Esophagus muscularis mucosa (tissue), 4 donors: ENCODE data around the gene PPARA. TPM values are rescaled to one million over a fixed set of nuclear protein-coding genes. Genes with fewer than 3 reads are reported as not detected.

ENCODE experiments used
- DNase-seq: peaks from one replicate; pipeline ENCODE4 v3.0.0-alpha.2; 2017; ENCODE audit errors: extremely low spot score
- H3K27ac ChIP-seq, 4 donors: fragments of 200-600 bp; sonication (generic); replicated peaks in 1 of 4; 1 replicate in 3 of 4; 2 replicates in 1 of 4; pipeline ENCODE4 v1.5.1; 2016 to 2019; ENCODE audit warnings: mild to moderate bottlenecking in 1 of 4
- H3K27me3 ChIP-seq, 4 donors: fragments of 200-600 bp; sonication (generic); one replicate each; pipeline versions ENCODE4 v1.5.1 to v1.6.0; 2016 to 2019
- H3K36me3 ChIP-seq, 4 donors: fragments of 200-600 bp; sonication (generic); one replicate each; pipeline ENCODE4 v1.5.1; 2016 to 2019
- H3K4me1 ChIP-seq, 4 donors: fragments of 200-600 bp; sonication (generic); one replicate each; pipeline ENCODE4 v1.5.1; 2016 to 2019
- H3K4me3 ChIP-seq, 4 donors: fragments of 200-600 bp; sonication (generic); 1 replicate in 2 of 4; 2 replicates in 2 of 4; pipeline ENCODE4 v1.5.1; 2016 to 2019; ENCODE audit warnings: mild to moderate bottlenecking in 4 of 4, moderate library complexity in 1 of 4
- H3K9me3 ChIP-seq, 4 donors: fragments of 200-600 bp; sonication (generic); 1 replicate in 3 of 4; 2 replicates in 1 of 4; pipeline ENCODE4 v1.5.1; 2016 to 2019
- CTCF ChIP-seq, 3 experiments: fragments of 200-600 bp in 2 of 3; fragments of 450-650 bp in 1 of 3; sonication (generic) in 2 of 3; IDR thresholded peaks; one replicate each; pipeline ENCODE4 v1.5.1; 2017 to 2019; ENCODE audit warnings: antibody characterized with exemption in 3 of 3, mild to moderate bottlenecking in 2 of 3, moderate library complexity in 1 of 3
- EP300 ChIP-seq: sonication (generic); formaldehyde crosslinking; IDR thresholded peaks from one replicate; pipeline ENCODE4 v1.6.1; 2017; ENCODE audit warnings: antibody characterized with exemption
- POLR2A ChIP-seq: fragments of 450-650 bp; IDR thresholded peaks from one replicate; pipeline ENCODE4 v1.6.1; 2017; ENCODE audit warnings: antibody characterized with exemption, moderate library complexity, mild to moderate bottlenecking, low read depth
- POLR2AphosphoS5 ChIP-seq, 2 donors: sonication (generic); formaldehyde crosslinking; IDR thresholded peaks; one replicate each; pipeline ENCODE4 v1.6.1; 2017; ENCODE audit warnings: antibody characterized with exemption in 2 of 2
- WGBS: methylation state at CpG from one replicate; pipeline ENCODE4 v1.1.5; 2018; 5-methylcytosine and 5-hydroxymethylcytosine counted together
- intact Hi-C: fragments of 100-400 bp; cut with DNase I; formaldehyde crosslinking; loops from one replicate; pipeline ENCODE4 v1.15.1; 2023
- total RNA-seq, 4 donors: library from RNA; depleted of rRNA; stranded (reverse); fragments of >200 nt; gene quantifications; one replicate each; pipeline versions ENCODE4 v1.1.0 to v1.2.1, GENCODE V29; 2016

Gene PPARA
- total RNA-seq, 4 donors from 2014 or later: 17.0 to 50.9 (median 26.8) TPM

- no peak overlapping the region for H3K27ac ChIP-seq
- no peaks in the 10 kb centered on the region for H3K9me3 ChIP-seq
- intact Hi-C loops: no loop called here
- no peak overlapping the region for H3K4me3 ChIP-seq
- DNase-seq: no peak
- peaks cover 40 to 74% (median 56%) of the 10 kb centered on the region in 4 donors for H3K36me3 ChIP-seq
- WGBS: 97% methylated on average over 8 of the region's 8 CpGs
- H3K4me1 ChIP-seq: peaks cover 17 to 27% (median 23%) of the 10 kb centered on the region in 4 donors
- H3K27me3 ChIP-seq: no peaks in the 10 kb centered on the region
- TF ChIP-seq POLR2A: no peak
- TF ChIP-seq CTCF (IDR thresholded peaks at IDR 0.05): no peak
- TF ChIP-seq POLR2AphosphoS5 (IDR thresholded peaks at IDR 0.05): no peak
These were observed 121.9 kb downstream of the PPARA start for GRCh38 chr22:46272196-46272595.

- no peaks in the 10 kb centered on the region for H3K27me3 ChIP-seq
- WGBS: 94% methylated on average over 10 of the region's 12 CpGs
- H3K9me3 ChIP-seq: no peaks in the 10 kb centered on the region
- H3K4me3 ChIP-seq: no peak overlapping the region
- H3K27ac ChIP-seq: no peak overlapping the region
- peaks cover 15 to 23% (median 20%) of the 10 kb centered on the region in 4 donors for H3K4me1 ChIP-seq
- intact Hi-C loops: no loop called here
- no peak for TF ChIP-seq POLR2A
- no peak for TF ChIP-seq POLR2AphosphoS5 (IDR thresholded peaks at IDR 0.05)
- TF ChIP-seq CTCF (IDR thresholded peaks at IDR 0.05): no peak
- H3K36me3 ChIP-seq: peaks cover 47 to 81% (median 63%) of the 10 kb centered on the region in 4 donors
- DNase-seq: no peak
These were observed 122.6 kb downstream of the PPARA start for GRCh38 chr22:46272762-46273431.

- H3K36me3 ChIP-seq: peaks cover 54 to 88% (median 70%) of the 10 kb centered on the region in 4 donors
These were observed 123.3 kb downstream of the PPARA start for GRCh38 chr22:46273432-46274148.

GRCh38 chr22:46274381-46274780 lies 124.1 kb downstream of the PPARA start:
- Histone ChIP-seq H3K4me1 (peaks cover 4 to 8% (median 7%) of the 10 kb centered on the region in 4 donors), H3K27ac (no peak overlapping the region), H3K4me3 (no peak overlapping the region), H3K36me3 (peaks cover 62 to 96% (median 78%) of the 10 kb centered on the region in 4 donors), H3K27me3 (no peaks in the 10 kb centered on the region), H3K9me3 (no peaks in the 10 kb centered on the region)
- WGBS: 97% methylated on average over 8 of the region's 8 CpGs
- TF ChIP-seq POLR2AphosphoS5 (IDR thresholded peaks at IDR 0.05) (no peak), POLR2A (no peak), CTCF (IDR thresholded peaks at IDR 0.05) (no peak), EP300 (no peak)
- intact Hi-C loops: no loop called here
- no peak for DNase-seq

More at GRCh38 chr22:46273432-46274148, 123.3 kb downstream of the PPARA start:
- intact Hi-C loops: no loop called here
- peaks cover 12 to 16% (median 15%) of the 10 kb centered on the region in 4 donors for H3K4me1 ChIP-seq
- no peak for DNase-seq
- TF ChIP-seq POLR2A: no peak
- TF ChIP-seq POLR2AphosphoS5 (IDR thresholded peaks at IDR 0.05): no peak
- H3K27ac ChIP-seq: no peak overlapping the region
- 90% methylated on average over 10 of the region's 12 CpGs for WGBS
- no peak overlapping the region for H3K4me3 ChIP-seq
- H3K27me3 ChIP-seq: no peaks in the 10 kb centered on the region
- no peaks in the 10 kb centered on the region for H3K9me3 ChIP-seq

GRCh38 chr22:46275455-46276122 lies 125.3 kb downstream of the PPARA start:
- no peak for TF ChIP-seq POLR2AphosphoS5 (IDR thresholded peaks at IDR 0.05)
- no peak for TF ChIP-seq EP300
- TF ChIP-seq POLR2A: no peak
- TF ChIP-seq CTCF (IDR thresholded peaks at IDR 0.05): no peak
- Histone ChIP-seq H3K4me3 (no peak overlapping the region), H3K27me3 (no peaks in the 10 kb centered on the region), H3K4me1 (peaks cover 0 to 12% (median 0%) of the 10 kb centered on the region in 4 donors), H3K9me3 (no peaks in the 10 kb centered on the region), H3K27ac (no peak overlapping the region), H3K36me3 (peaks cover 74 to 98% (median 90%) of the 10 kb centered on the region in 4 donors)
- 79% methylated on average over 3 of the region's 3 CpGs for WGBS
- no peak for DNase-seq
- intact Hi-C loops: no loop called here
